ENCODE data around the gene UBE2G1. TPM values are rescaled to one million over a fixed set of nuclear protein-coding genes. Genes with fewer than 3 reads are reported as not detected.
A peak's percentile ranks its signal among the peaks of the same experiment; 100 is the strongest.
"Not testable (repeated sequence)": the region's sequence is repeated elsewhere in the genome, so short reads cannot be mapped to it uniquely, and the experiment has no call there.

UBE2G1 gene
- total RNA-seq, 1 donor from 2014 or later = 66.6 TPM

DNA sequence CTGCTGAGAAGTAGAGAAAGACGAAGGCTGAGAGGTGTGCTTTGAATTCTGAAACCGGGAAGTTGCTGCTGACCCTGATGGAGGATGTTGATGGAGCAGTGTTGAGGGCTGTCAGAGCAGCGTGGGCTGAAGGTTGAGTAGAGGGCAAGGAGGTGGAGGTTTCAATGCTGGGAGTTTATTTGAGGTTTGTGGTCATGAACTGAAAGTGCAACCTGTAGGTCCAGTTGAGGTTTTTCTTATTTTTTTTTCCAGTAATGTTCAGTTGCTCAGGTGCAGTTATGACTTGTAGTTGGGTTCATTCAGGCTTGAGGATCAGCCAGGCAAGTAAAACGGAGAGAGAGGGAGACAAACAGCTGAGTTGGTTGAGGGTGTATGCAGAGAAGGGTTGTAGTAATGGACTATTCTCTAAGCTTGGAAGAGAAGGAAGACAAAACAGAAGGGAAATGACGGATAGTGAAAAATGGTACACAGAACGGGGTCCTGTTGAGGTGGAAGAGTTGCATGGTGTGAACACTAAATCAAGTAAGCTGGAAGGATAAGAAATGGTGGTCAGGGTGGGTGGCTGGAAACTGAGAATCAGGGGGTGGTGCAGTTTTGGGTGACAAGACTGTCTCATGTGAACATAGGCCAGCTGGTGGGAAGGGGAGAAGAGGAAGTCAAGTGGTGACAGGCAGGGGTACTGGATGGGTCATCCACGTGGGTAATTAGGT, 8.7 kb upstream of the UBE2G1 start:
- ChIA-PET CTCF (interaction anchor here (0.8 kb wide), 1 partner anchor 28 kb away, joined by 3 read pairs; no protein-coding TSS in a partner anchor), POLR2A (interaction anchor here (0.6 to 4.5 kb wide), 11 partner anchors 9 to 739 kb away, joined by 3 to 32 read pairs (median 4); partner anchors contain the start of genes SHPK and UBE2G1)
- no peaks in the 10 kb centered on the region for H3K9me3 Mint-ChIP-seq
- ATAC-seq (ENCODE audit: low read depth) (peak; percentile 88), DNase-seq (no peak)
- peak overlapping the region; percentile 85 for H3K27ac Mint-ChIP-seq
- H3K4me3 Mint-ChIP-seq = peak overlapping the region; percentile 53
- TF ChIP-seq, protein P1, sequence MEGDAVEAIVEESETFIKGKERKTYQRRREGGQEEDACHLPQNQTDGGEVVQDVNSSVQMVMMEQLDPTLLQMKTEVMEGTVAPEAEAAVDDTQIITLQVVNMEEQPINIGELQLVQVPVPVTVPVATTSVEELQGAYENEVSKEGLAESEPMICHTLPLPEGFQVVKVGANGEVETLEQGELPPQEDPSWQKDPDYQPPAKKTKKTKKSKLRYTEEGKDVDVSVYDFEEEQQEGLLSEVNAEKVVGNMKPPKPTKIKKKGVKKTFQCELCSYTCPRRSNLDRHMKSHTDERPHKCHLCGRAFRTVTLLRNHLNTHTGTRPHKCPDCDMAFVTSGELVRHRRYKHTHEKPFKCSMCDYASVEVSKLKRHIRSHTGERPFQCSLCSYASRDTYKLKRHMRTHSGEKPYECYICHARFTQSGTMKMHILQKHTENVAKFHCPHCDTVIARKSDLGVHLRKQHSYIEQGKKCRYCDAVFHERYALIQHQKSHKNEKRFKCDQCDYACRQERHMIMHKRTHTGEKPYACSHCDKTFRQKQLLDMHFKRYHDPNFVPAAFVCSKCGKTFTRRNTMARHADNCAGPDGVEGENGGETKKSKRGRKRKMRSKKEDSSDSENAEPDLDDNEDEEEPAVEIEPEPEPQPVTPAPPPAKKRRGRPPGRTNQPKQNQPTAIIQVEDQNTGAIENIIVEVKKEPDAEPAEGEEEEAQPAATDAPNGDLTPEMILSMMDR (IDR thresholded peaks at IDR 0.05) = no peak
- H3K36me3 Mint-ChIP-seq (ENCODE audit: low read depth) = no peaks in the 10 kb centered on the region
- no peaks in the 10 kb centered on the region for H3K27me3 Mint-ChIP-seq
- peaks cover 45% of the 10 kb centered on the region for H3K4me1 Mint-ChIP-seq
- intact Hi-C loops (cut with micrococcal nuclease) = loop anchor here (1.0 kb wide), 3 partner anchors 9 to 38 kb away; partner anchors contain the start of gene UBE2G1

DNA sequence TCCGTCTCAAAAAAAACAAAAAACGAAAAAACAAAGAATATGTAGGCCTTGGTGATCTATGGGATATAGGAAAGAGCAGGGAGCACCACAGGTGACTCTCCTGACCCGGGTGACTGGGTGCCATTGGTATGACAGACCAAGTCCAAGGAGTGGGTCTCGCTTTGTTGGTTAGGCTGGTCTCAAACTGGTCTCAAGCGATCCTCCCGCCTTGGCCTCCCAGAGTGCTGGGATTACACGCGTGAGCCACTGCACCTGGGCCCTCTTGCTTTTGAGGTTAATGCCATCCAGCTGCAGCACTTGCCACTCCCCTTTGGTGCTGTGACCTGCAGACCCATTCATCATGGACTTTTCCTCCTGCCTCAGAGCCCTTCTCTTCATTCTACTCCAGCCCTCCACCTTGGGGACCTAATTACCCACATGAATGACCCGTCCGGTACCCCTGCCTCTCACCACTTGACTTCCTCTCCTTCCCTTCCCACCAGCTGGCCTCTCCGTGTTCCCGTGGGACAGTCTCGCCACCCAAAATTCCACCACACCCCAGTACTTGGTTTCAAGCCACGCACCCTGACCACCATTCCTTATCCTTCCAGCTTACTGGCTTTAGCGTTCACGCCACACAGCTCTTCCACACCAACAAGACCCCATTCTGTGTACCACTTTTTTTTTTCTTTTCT, 3.2 kb upstream of the UBE2G1 start:
- Mint-ChIP-seq H3K4me1 (peaks cover 41% of the 10 kb centered on the region), H3K27ac (peak overlapping the region; percentile 20), H3K4me3 (peak overlapping the region; percentile 3), H3K9me3 (no peaks in the 10 kb centered on the region), H3K36me3 (ENCODE audit: low read depth) (peaks cover 5% of the 10 kb centered on the region), H3K27me3 (no peaks in the 10 kb centered on the region)
- DNase-seq = no peak
- TF ChIP-seq, protein P1 (IDR thresholded peaks at IDR 0.05) = no peak
- ChIA-PET POLR2A (interaction anchor here (0.6 to 1.5 kb wide), 2 partner anchors 28 to 522 kb away, joined by 3 to 7 read pairs; no protein-coding TSS in a partner anchor), CTCF (no interaction called here)
- intact Hi-C loops (cut with micrococcal nuclease) = loop anchor here (5.0 to 10.0 kb wide), 3 partner anchors 457 to 1657 kb away; partner anchors contain the start of genes CLUH, PFN1, RNF167 and SLC25A11
- ATAC-seq (ENCODE audit: low read depth) = no peak

DNA sequence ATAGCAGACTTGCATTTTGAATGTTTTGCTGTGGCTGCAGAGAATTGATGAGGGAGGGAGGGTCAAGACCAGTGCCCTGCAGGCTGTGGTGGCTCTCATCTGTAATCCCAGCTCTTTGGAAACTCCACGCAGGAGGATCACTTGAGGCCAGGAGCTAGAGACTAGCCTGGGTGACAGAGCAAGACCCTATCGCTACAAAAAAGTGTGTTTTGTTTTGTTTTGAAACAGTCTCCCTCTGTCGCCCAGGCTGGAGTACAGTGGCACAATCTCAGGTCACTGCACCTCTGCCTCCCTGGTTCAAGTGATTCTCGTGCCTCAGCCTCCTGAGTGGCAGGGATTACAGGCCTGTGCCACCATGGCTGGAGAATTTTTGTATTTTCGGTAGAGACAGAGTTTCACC, 1.9 kb upstream of the UBE2G1 start:
- intact Hi-C loops (cut with micrococcal nuclease) = loop anchor here (5.0 to 10.0 kb wide), 3 partner anchors 456 to 1656 kb away; partner anchors contain the start of genes CLUH, PFN1, RNF167 and SLC25A11
- POLR2A ChIA-PET = no interaction called here
- Mint-ChIP-seq H3K27ac (no peak overlapping the region), H3K4me3 (no peak overlapping the region), H3K9me3 (no peaks in the 10 kb centered on the region), H3K27me3 (no peaks in the 10 kb centered on the region), H3K36me3 (ENCODE audit: low read depth) (peaks cover 6% of the 10 kb centered on the region), H3K4me1 (peaks cover 39% of the 10 kb centered on the region)
- ATAC-seq (ENCODE audit: low read depth) (no peak), DNase-seq (no peak)
- CTCF ChIA-PET = no interaction called here
- TF ChIP-seq, protein P1 (IDR thresholded peaks at IDR 0.05) = no peak

DNA sequence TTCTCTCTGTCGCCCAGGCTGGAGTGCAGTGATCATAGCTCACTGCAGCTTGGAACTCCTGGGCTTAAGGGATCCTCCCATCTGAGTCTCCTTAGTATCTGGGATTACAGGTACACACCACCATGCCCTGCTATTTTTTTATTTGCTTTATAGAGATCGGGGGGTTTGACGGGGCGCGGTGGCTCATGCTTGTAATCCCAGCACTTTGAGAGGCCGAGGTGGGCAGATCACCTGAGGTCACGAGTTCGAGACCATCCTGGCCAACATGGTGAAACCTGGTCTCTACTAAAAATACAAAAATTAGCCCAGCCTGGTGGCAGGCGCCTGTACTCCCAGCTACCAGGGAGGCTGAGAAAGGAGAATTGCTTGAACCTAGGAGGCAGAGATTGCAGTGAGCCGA, 702 bp upstream of the UBE2G1 start:
- DNase-seq; H3K9me3 Mint-ChIP-seq; ATAC-seq (ENCODE audit: low read depth); CTCF ChIA-PET; H3K27me3 Mint-ChIP-seq: not testable (repeated sequence)
- Mint-ChIP-seq H3K27ac (peak overlapping the region; percentile 93), H3K36me3 (ENCODE audit: low read depth) (peaks cover 12% of the 10 kb centered on the region), H3K4me3 (peak overlapping the region; percentile 86), H3K4me1 (peaks cover 48% of the 10 kb centered on the region)
- POLR2A ChIA-PET = interaction anchor here (0.9 to 3.8 kb wide), 2 partner anchors 8 to 29 kb away, joined by 6 to 32 read pairs; no protein-coding TSS in a partner anchor
- intact Hi-C loops (cut with micrococcal nuclease) = loop anchor here (2.0 to 10.0 kb wide), 4 partner anchors 62 to 1655 kb away; partner anchors contain the start of genes CLUH, PFN1, RNF167 and SLC25A11

DNA sequence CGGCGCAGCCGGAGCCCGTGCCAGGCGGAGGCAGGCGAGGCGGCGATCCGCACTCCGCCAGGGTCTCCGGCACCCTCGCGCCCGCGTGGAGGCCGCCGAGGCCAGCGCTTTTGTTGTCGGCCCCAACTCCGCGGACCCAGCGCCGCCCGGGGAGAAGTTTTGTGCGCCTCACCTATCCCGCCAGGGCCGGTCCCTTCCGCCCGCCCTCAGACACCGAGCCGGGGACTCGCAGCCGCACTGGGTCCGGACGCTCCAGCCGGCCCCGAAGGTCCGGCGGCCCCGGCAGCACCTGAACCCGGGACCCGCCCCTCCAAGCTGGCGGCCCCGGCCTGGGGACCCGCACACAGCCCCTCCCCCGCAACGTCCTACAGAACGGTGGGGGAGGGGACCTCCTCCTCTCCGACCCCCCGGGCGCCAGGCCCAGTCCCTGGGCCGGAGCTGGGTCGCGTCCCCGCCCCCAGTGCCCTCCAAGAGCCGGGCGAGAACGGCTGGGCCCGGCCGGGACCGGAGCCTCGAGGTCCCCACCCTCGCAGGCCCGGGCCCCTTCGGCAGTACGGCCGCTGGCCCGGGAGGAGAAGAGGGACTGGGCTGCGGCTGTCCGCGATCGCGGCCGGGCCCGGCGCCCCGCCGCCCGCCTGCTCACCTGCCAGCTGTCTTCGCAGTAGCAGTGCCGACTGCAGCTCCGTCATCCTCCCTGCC, 698 bp downstream of the UBE2G1 start:
- Mint-ChIP-seq H3K27me3 (no peaks in the 10 kb centered on the region), H3K36me3 (ENCODE audit: low read depth) (peaks cover 17% of the 10 kb centered on the region), H3K4me3 (peak overlapping the region; percentile 86), H3K4me1 (peaks cover 46% of the 10 kb centered on the region), H3K9me3 (no peaks in the 10 kb centered on the region), H3K27ac (peak overlapping the region; percentile 35)
- ChIA-PET CTCF (interaction anchor here (0.6 kb wide), 1 partner anchor 17 kb away, joined by 6 read pairs; no protein-coding TSS in a partner anchor), POLR2A (interaction anchor here (0.6 to 3.8 kb wide), 15 partner anchors 8 to 658 kb away, joined by 3 to 40 read pairs (median 4); partner anchors contain the start of genes ANKFY1, CYB5D2 and ZZEF1)
- TF ChIP-seq, protein P1 (IDR thresholded peaks at IDR 0.05) = no peak
- ATAC-seq (ENCODE audit: low read depth) = peak; percentile 3
- intact Hi-C loops (cut with micrococcal nuclease) = loop anchor here (1.0 to 10.0 kb wide), 10 partner anchors 10 to 1653 kb away; partner anchors contain the start of genes ANKFY1, CLUH, CYB5D2 and MYBBP1A
- DNase-seq = no peak

Data from activated B cell treated with CpG ODN at 0.5 μM for 24 hours (primary cell).